GM21717 (cell line): ENCODE measurements around the gene POSTN.

Source experiments
- ATAC-seq: cut with Tn5 transposase; IDR thresholded peaks from one replicate; pipeline ENCODE4 v1.9.1; 2021; ENCODE audit warnings: mild to moderate bottlenecking, moderate library complexity; ENCODE audit not compliant: unreplicated experiment

Gene POSTN

GRCh38 chr13:37515226-37515625 lies 83.3 kb downstream of the POSTN start:
- no peak for ATAC-seq
